Transverse colon (tissue), 4 donors: ENCODE results near the gene SLC17A5. TPM values are rescaled to one million over a fixed set of nuclear protein-coding genes. Genes with fewer than 3 reads are reported as not detected.
A peak's percentile ranks its signal among the peaks of the same experiment; 100 is the strongest.

Source experiments
- DNase-seq: peaks from one replicate; pipeline ENCODE4 v3.0.0-alpha.2; 2019
- H3K27ac ChIP-seq, 4 donors: fragments of 200-600 bp; sonication (generic); 2 replicates each; pipeline ENCODE4 v1.5.1; 2016 to 2018; ENCODE audit warnings: inconsistent platforms in 4 of 4
- H3K27me3 ChIP-seq: fragments of 200-600 bp; sonication (generic); 2 replicates; pipeline ENCODE4 v1.5.1; 2017; ENCODE audit warnings: inconsistent platforms
- H3K36me3 ChIP-seq, 4 donors: fragments of 200-600 bp; sonication (generic); 2 replicates each; pipeline ENCODE4 v1.5.1; 2017 to 2019; ENCODE audit warnings: inconsistent platforms in 4 of 4
- H3K4me1 ChIP-seq, 4 donors: fragments of 200-600 bp; sonication (generic); 2 replicates each; pipeline ENCODE4 v1.5.1; 2017 to 2020; ENCODE audit warnings: inconsistent platforms in 4 of 4
- H3K4me3 ChIP-seq, 4 donors: fragments of 200-600 bp; sonication (generic); 1 replicate in 1 of 4; 2 replicates in 3 of 4; pipeline versions ENCODE4 v1.5.1 to v1.6.1; 2017 to 2019; ENCODE audit warnings: inconsistent platforms in 4 of 4
- H3K9me3 ChIP-seq, 2 donors: fragments of 200-600 bp; sonication (generic); 2 replicates each; pipeline ENCODE4 v1.5.1; 2017 to 2019; ENCODE audit warnings: inconsistent platforms in 2 of 2
- CTCF ChIP-seq, 5 experiments: fragments of 200-600 bp in 3 of 5; fragments of 450-650 bp in 2 of 5; sonication (generic) in 3 of 5; IDR thresholded peaks; 1 replicate in 2 of 5; 2 replicates in 3 of 5; pipeline ENCODE4 v1.5.1; 2016 to 2017; ENCODE audit warnings: antibody characterized with exemption in 5 of 5, inconsistent platforms in 3 of 5, mild to moderate bottlenecking in 2 of 5, moderate library complexity in 1 of 5
- EP300 ChIP-seq: sonication (generic); formaldehyde crosslinking; IDR thresholded peaks from one replicate; pipeline ENCODE4 v1.6.1; 2017; ENCODE audit warnings: antibody characterized with exemption, low read depth
- POLR2A ChIP-seq: fragments of 450-650 bp; IDR thresholded peaks from one replicate; pipeline ENCODE4 v1.6.1; 2016; ENCODE audit warnings: antibody characterized with exemption, mild to moderate bottlenecking, moderate library complexity
- POLR2AphosphoS5 ChIP-seq, 3 donors: sonication (generic); formaldehyde crosslinking; IDR thresholded peaks; one replicate each; pipeline ENCODE4 v1.6.1; 2016; ENCODE audit warnings: antibody characterized with exemption in 3 of 3
- WGBS, 2 donors: methylation state at CpG; one replicate each; pipeline ENCODE4 v1.1.5; 2018; ENCODE audit warnings: low coverage in 1 of 2; 5-methylcytosine and 5-hydroxymethylcytosine counted together
- in situ Hi-C, 4 donors: fragments of 200-750 bp; cut with MboI; loops; one replicate each; pipeline versions ENCODE4 v1.15.0 to v1.15.1; 2017; ENCODE audit warnings: low sequenced_read_pairs in 3 of 4, low pct_ligation_motif_present in 1 of 4, low pct_unique_long_range_greater_than_20kb in 1 of 4
- intact Hi-C: fragments of 100-400 bp; cut with DNase I; formaldehyde crosslinking; loops from one replicate; pipeline ENCODE4 v1.15.1; 2023; ENCODE audit warnings: low total_unique reads
- total RNA-seq, 4 donors: library from RNA; depleted of rRNA; stranded (reverse); fragments of >200 nt; gene quantifications; one replicate each; pipeline ENCODE4 v1.1.0, GENCODE V29; 2016

SLC17A5 gene
- total RNA-seq, 4 donors from 2014 or later, result 13.7 to 57.3 (median 32.8) TPM

GRCh38 chr6:73585566-73586415 is 68.0 kb downstream of the SLC17A5 start:
- peak; percentile 22 for TF ChIP-seq POLR2A
- TF ChIP-seq POLR2AphosphoS5 (IDR thresholded peaks at IDR 0.05), result peak; percentile 67 to 70 (median 69)
- TF ChIP-seq EP300, result no peak
- TF ChIP-seq CTCF (IDR thresholded peaks at IDR 0.05), result peak in 1 of 5 experiments; percentile 7
- Histone ChIP-seq H3K9me3 (no peaks in the 10 kb centered on the region), H3K4me1 (peaks cover 7 to 26% (median 24%) of the 10 kb centered on the region in 4 donors), H3K36me3 (no peaks in the 10 kb centered on the region), H3K27me3 (no peaks in the 10 kb centered on the region), H3K27ac (peak overlapping the region; percentile 90 to 93 (median 93)), H3K4me3 (peak overlapping the region in 3 of 4 donors; percentile 6 to 36 (median 9))
- in situ Hi-C loops, result no loop called here
- peak; percentile 47 for DNase-seq
- 1 to 4% methylated on average over 3 of the region's 3 CpGs for WGBS, 2 donors
- intact Hi-C loops, result loop anchor here (10.0 kb wide), 1 partner anchor 61 kb away; the partner anchor contains the start of gene EEF1A1

GRCh38 chr6:73581293-73581692 is 72.5 kb downstream of the SLC17A5 start:
- Histone ChIP-seq H3K9me3 (no peaks in the 10 kb centered on the region), H3K4me1 (peaks cover 15 to 38% (median 31%) of the 10 kb centered on the region in 4 donors), H3K27me3 (no peaks in the 10 kb centered on the region), H3K36me3 (no peaks in the 10 kb centered on the region), H3K27ac (peak overlapping the region; percentile 81 to 92 (median 88)), H3K4me3 (no peak overlapping the region)
- 83 to 95% methylated on average over 2 of the region's 2 CpGs for WGBS, 2 donors
- in situ Hi-C loops (no loop called here), intact Hi-C loops (loop anchor here (10.0 kb wide), 1 partner anchor 56 kb away; the partner anchor contains the start of gene EEF1A1)
- TF ChIP-seq POLR2AphosphoS5 (IDR thresholded peaks at IDR 0.05) (no peak), POLR2A (no peak), CTCF (IDR thresholded peaks at IDR 0.05) (no peak), EP300 (no peak)
- no peak for DNase-seq

- peak; percentile 76 for DNase-seq
- Histone ChIP-seq H3K4me1 (peaks cover 15 to 30% (median 23%) of the 10 kb centered on the region in 4 donors), H3K36me3 (no peaks in the 10 kb centered on the region), H3K27ac (peak overlapping the region; percentile 81 to 92 (median 88)), H3K27me3 (no peaks in the 10 kb centered on the region), H3K4me3 (peak overlapping the region in 3 of 4 donors; percentile 10 to 22 (median 13)), H3K9me3 (no peaks in the 10 kb centered on the region)
- intact Hi-C loops, result loop anchor here (10.0 kb wide), 1 partner anchor 56 kb away; the partner anchor contains the start of gene EEF1A1
- WGBS, 2 donors, result 27 to 32% methylated on average over 20 to 21 of the region's 21 CpGs
- TF ChIP-seq EP300 (peak; percentile 64), CTCF (IDR thresholded peaks at IDR 0.05) (peak in 4 of 5 experiments; percentile 20 to 36 (median 30)), POLR2AphosphoS5 (IDR thresholded peaks at IDR 0.05) (peak; percentile 46 to 67 (median 65)), POLR2A (peak; percentile 30)
- in situ Hi-C loops, result no loop called here
Measured at GRCh38 chr6:73580247-73581149, 73.3 kb downstream of the SLC17A5 start.
